NCI-H82 treated with DMSO at 0.1 percent for 48 hours (cell line): ENCODE results near the gene SP3.

Experiments used
- DNase-seq: peaks from one replicate; lab custom pipeline; 2025; ENCODE audit not compliant: unreplicated experiment; lab: John Stamatoyannopoulos, UW

SP3 gene

GRCh38 chr2:173997269-173997668, 32.1 kb upstream of the SP3 start:
- DNase-seq = no peak

- no peak for DNase-seq
Measured at GRCh38 chr2:173996766-173997165, 31.6 kb upstream of the SP3 start.

- DNase-seq = no peak
Measured at GRCh38 chr2:173993459-173993858, 28.3 kb upstream of the SP3 start.

- DNase-seq = no peak
Measured at GRCh38 chr2:173991856-173992588, 26.8 kb upstream of the SP3 start.

GRCh38 chr2:173990970-173991819, 26.0 kb upstream of the SP3 start:
- no peak for DNase-seq

GRCh38 chr2:173990245-173990644, 25.1 kb upstream of the SP3 start:
- no peak for DNase-seq

GRCh38 chr2:173989884-173990215, 24.7 kb upstream of the SP3 start:
- DNase-seq = no peak

- no peak for DNase-seq
Measured at GRCh38 chr2:173989160-173989883, 24.1 kb upstream of the SP3 start.

- DNase-seq = no peak
Measured at GRCh38 chr2:173986805-173987204, 21.6 kb upstream of the SP3 start.

GRCh38 chr2:173985605-173985992, 20.4 kb upstream of the SP3 start:
- no peak for DNase-seq

GRCh38 chr2:173984866-173985604, 19.9 kb upstream of the SP3 start:
- DNase-seq = no peak

GRCh38 chr2:173983391-173983871, 18.3 kb upstream of the SP3 start:
- DNase-seq = no peak

GRCh38 chr2:173982918-173983317, 17.7 kb upstream of the SP3 start:
- DNase-seq = no peak

- DNase-seq = no peak
Measured at GRCh38 chr2:173982182-173982714, 17.1 kb upstream of the SP3 start.

GRCh38 chr2:173981520-173981919, 16.3 kb upstream of the SP3 start:
- DNase-seq = no peak

- DNase-seq = no peak
Measured at GRCh38 chr2:173979751-173980351, 14.7 kb upstream of the SP3 start.

GRCh38 chr2:173978447-173978846, 13.3 kb upstream of the SP3 start:
- DNase-seq = no peak

GRCh38 chr2:173972636-173973035, 7.5 kb upstream of the SP3 start:
- DNase-seq = no peak

- no peak for DNase-seq
Measured at GRCh38 chr2:173972165-173972564, 7.0 kb upstream of the SP3 start.

- DNase-seq = no peak
Measured at GRCh38 chr2:173970516-173970924, 5.3 kb upstream of the SP3 start.
